Measurements from ENCODE around the gene SLC17A1.

SLC17A1 gene

GRCh38 chr6:25789475-25789874, 42.4 kb downstream of the SLC17A1 start:
- TF ChIP-seq ZBTB7A (IDR thresholded peaks at IDR 0.05; ENCODE audit: low read depth) (no peak), FOXM1 (IDR thresholded peaks at IDR 0.05; ENCODE audit: borderline replicate concordance, low read depth) (no peak), TAF1 (IDR thresholded peaks at IDR 0.05; ENCODE audit: low read depth) (no peak), CEBPB (IDR thresholded peaks at IDR 0.05) (no peak), CREB1 (IDR thresholded peaks at IDR 0.05; ENCODE audit: low read depth) (no peak)

DNA sequence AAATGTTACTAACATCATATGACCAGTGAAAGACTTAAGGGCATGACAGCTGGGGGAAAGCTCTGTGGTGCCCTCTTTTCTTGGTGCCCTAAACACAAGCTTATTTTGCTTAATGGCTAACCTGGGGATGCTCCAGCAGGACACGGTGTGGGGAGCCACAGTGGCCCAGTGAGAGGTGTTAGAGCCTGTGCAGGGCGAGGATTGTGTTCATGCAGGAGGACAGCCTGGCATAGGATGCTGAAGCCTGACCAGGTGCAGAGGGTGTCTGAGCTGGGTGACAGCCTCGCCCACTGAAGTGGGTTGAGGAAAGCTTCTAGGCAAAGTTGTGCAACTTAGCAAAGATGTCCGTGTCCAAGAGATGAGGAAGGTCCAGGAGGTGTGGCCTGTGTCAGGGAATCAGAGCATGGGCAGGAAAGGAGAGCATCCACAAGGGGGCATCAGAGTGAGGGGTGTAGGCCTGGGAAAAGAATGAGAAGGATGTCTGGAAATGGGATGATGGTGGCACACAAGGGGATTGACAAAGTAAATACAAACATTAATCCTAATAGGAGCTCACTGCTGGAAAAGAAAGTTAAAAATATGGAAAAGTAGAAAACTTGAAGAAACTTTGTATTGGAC, 43.4 kb downstream of the SLC17A1 start:
- TF ChIP-seq RAD21 (IDR thresholded peaks at IDR 0.05; ENCODE audit: low read depth) (peak; percentile 69), CREB1 (IDR thresholded peaks at IDR 0.05; ENCODE audit: low read depth) (no peak)

DNA sequence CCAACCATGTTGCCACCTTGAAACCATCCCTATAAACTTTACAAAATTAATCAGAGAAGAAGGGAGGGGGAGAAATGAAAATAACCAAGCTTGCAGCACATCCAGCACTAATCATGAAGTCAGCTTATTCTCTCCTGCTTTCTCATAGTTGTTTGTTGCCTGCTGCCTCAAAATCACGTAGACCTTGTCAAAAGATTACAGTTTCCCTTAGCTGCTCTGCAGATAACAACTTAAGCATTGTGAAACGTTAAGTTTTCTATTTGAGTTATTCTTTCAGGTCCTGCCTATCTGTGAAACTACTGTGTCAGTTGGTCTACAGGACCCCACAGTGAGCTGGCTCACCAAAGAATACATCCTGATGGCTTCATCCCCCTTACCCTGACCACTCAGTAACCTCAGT, 44.4 kb downstream of the SLC17A1 start:
- TF ChIP-seq, protein P1, sequence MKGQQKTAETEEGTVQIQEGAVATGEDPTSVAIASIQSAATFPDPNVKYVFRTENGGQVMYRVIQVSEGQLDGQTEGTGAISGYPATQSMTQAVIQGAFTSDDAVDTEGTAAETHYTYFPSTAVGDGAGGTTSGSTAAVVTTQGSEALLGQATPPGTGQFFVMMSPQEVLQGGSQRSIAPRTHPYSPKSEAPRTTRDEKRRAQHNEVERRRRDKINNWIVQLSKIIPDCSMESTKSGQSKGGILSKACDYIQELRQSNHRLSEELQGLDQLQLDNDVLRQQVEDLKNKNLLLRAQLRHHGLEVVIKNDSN (IDR thresholded peaks at IDR 0.05), result no peak
- TF ChIP-seq NFIC (IDR thresholded peaks at IDR 0.05), result no peak
- TF ChIP-seq ZBTB7A (IDR thresholded peaks at IDR 0.05; ENCODE audit: low read depth), result no peak
- TF ChIP-seq TAF1 (IDR thresholded peaks at IDR 0.05; ENCODE audit: low read depth), result no peak
- TF ChIP-seq, protein P2, sequence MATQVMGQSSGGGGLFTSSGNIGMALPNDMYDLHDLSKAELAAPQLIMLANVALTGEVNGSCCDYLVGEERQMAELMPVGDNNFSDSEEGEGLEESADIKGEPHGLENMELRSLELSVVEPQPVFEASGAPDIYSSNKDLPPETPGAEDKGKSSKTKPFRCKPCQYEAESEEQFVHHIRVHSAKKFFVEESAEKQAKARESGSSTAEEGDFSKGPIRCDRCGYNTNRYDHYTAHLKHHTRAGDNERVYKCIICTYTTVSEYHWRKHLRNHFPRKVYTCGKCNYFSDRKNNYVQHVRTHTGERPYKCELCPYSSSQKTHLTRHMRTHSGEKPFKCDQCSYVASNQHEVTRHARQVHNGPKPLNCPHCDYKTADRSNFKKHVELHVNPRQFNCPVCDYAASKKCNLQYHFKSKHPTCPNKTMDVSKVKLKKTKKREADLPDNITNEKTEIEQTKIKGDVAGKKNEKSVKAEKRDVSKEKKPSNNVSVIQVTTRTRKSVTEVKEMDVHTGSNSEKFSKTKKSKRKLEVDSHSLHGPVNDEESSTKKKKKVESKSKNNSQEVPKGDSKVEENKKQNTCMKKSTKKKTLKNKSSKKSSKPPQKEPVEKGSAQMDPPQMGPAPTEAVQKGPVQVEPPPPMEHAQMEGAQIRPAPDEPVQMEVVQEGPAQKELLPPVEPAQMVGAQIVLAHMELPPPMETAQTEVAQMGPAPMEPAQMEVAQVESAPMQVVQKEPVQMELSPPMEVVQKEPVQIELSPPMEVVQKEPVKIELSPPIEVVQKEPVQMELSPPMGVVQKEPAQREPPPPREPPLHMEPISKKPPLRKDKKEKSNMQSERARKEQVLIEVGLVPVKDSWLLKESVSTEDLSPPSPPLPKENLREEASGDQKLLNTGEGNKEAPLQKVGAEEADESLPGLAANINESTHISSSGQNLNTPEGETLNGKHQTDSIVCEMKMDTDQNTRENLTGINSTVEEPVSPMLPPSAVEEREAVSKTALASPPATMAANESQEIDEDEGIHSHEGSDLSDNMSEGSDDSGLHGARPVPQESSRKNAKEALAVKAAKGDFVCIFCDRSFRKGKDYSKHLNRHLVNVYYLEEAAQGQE (IDR thresholded peaks at IDR 0.05; ENCODE audit: low read depth), result no peak
- TF ChIP-seq RAD21 (IDR thresholded peaks at IDR 0.05; ENCODE audit: low read depth), result no peak
- no peak for TF ChIP-seq CREB1 (IDR thresholded peaks at IDR 0.05; ENCODE audit: low read depth)
- TF ChIP-seq TEAD4 (IDR thresholded peaks at IDR 0.05), result no peak
- TF ChIP-seq FOXM1 (IDR thresholded peaks at IDR 0.05; ENCODE audit: borderline replicate concordance, low read depth), result no peak
- TF ChIP-seq YY1 (IDR thresholded peaks at IDR 0.05; ENCODE audit: low read depth), result no peak
- no peak for TF ChIP-seq EGR1 (IDR thresholded peaks at IDR 0.05)
- TF ChIP-seq TCF12 (IDR thresholded peaks at IDR 0.05; ENCODE audit: low read depth), result no peak
- TF ChIP-seq, protein P3, sequence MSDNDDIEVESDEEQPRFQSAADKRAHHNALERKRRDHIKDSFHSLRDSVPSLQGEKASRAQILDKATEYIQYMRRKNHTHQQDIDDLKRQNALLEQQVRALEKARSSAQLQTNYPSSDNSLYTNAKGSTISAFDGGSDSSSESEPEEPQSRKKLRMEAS (IDR thresholded peaks at IDR 0.05), result no peak

- no peak for TF ChIP-seq CEBPB (IDR thresholded peaks at IDR 0.05)
- no peak for TF ChIP-seq RAD21 (IDR thresholded peaks at IDR 0.05; ENCODE audit: low read depth)
- no peak for TF ChIP-seq EP300 (IDR thresholded peaks at IDR 0.05; ENCODE audit: borderline replicate concordance)
- TF ChIP-seq CREB1 (IDR thresholded peaks at IDR 0.05; ENCODE audit: low read depth), result no peak
- TF ChIP-seq, protein P3 (IDR thresholded peaks at IDR 0.05), result no peak
- TF ChIP-seq TAF1 (IDR thresholded peaks at IDR 0.05; ENCODE audit: low read depth), result no peak
- no peak for TF ChIP-seq TEAD4 (IDR thresholded peaks at IDR 0.05)
- no peak for TF ChIP-seq NFIC (IDR thresholded peaks at IDR 0.05)
- TF ChIP-seq ZBTB7A (IDR thresholded peaks at IDR 0.05; ENCODE audit: low read depth), result no peak
- TF ChIP-seq, protein P2 (IDR thresholded peaks at IDR 0.05; ENCODE audit: low read depth), result no peak
- no peak for TF ChIP-seq FOXM1 (IDR thresholded peaks at IDR 0.05; ENCODE audit: borderline replicate concordance, low read depth)
- no peak for TF ChIP-seq TCF12 (IDR thresholded peaks at IDR 0.05; ENCODE audit: low read depth)
- TF ChIP-seq, protein P1 (IDR thresholded peaks at IDR 0.05), result no peak
- no peak for TF ChIP-seq YY1 (IDR thresholded peaks at IDR 0.05; ENCODE audit: low read depth)
- TF ChIP-seq EGR1 (IDR thresholded peaks at IDR 0.05), result no peak
Measured at GRCh38 chr6:25781134-25781533, 50.7 kb downstream of the SLC17A1 start.

DNA sequence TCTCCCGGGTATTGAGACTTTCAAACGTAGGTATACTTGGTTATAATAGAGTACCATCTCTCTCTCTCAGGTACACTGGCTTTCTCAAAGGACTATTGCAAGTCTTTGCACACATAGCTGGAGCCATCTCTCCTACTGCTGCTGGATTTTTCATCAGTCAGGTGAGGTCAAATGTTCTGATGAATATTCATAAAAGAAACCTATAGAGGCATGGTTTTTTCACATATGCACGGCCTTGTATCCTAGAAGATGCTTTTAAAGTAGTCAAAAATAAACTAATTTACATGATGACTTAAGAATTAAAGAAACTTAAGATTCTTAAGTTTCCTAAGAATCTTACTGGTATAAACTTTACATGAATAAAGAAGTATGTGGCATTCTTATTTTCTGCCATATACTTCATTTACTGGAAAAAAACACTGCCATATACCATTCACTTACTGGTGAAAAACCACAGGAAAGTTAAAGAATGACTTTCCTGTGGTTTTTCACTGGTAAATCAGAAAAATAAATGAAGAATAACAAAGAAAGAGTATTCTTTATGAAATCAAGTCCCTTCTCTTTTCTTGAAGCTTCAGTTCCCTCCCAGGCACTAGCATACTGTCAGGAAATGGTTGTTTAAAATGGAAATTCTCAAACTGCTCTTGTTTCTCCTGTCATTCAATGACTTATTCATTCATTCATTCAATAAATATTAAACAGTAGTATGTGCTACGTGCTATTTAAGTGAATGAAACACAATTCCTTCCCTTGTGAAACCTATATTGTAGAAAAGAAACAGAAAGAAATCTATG, 53.8 kb downstream of the SLC17A1 start:
- TF ChIP-seq TCF12 (IDR thresholded peaks at IDR 0.05; ENCODE audit: low read depth), result no peak
- TF ChIP-seq RAD21 (IDR thresholded peaks at IDR 0.05; ENCODE audit: low read depth), result no peak
- TF ChIP-seq, protein P3 (IDR thresholded peaks at IDR 0.05), result no peak
- no peak for TF ChIP-seq NFIC (IDR thresholded peaks at IDR 0.05)
- TF ChIP-seq FOXM1 (IDR thresholded peaks at IDR 0.05; ENCODE audit: borderline replicate concordance, low read depth), result no peak
- TF ChIP-seq TAF1 (IDR thresholded peaks at IDR 0.05; ENCODE audit: low read depth), result no peak
- TF ChIP-seq, protein P2 (IDR thresholded peaks at IDR 0.05; ENCODE audit: low read depth), result no peak
- TF ChIP-seq YY1 (IDR thresholded peaks at IDR 0.05; ENCODE audit: low read depth), result no peak
- no peak for TF ChIP-seq ZBTB7A (IDR thresholded peaks at IDR 0.05; ENCODE audit: low read depth)
- TF ChIP-seq CREB1 (IDR thresholded peaks at IDR 0.05; ENCODE audit: low read depth), result no peak
- TF ChIP-seq EGR1 (IDR thresholded peaks at IDR 0.05), result no peak
